Neural cell (in vitro differentiated cells): ENCODE results near the gene CASP10. TPM values are rescaled to one million over a fixed set of nuclear protein-coding genes. Genes with fewer than 3 reads are reported as not detected.
"Not testable (repeated sequence)": the region's sequence is repeated elsewhere in the genome, so short reads cannot be mapped to it uniquely, and the experiment has no call there.

Source experiments
- H2AFZ ChIP-seq: fragments of 200-600, 300-800 bp; sonication (generic), shearing (Covaris generic); 2 replicates; pipeline ENCODE4 v1.6.0; 2014; ENCODE audit warnings: low read depth, mild to moderate bottlenecking, antibody characterized with exemption, low read length, moderate library complexity
- H3F3A ChIP-seq: fragments of 200-600 bp; shearing (Covaris generic); 2 replicates; pipeline ENCODE4 v1.6.1; 2016; ENCODE audit warnings: mild to moderate bottlenecking, moderate library complexity, mixed read lengths, antibody characterized with exemption, low read length; ENCODE audit not compliant: insufficient read depth, poor library complexity, severe bottlenecking
- H3K27ac ChIP-seq: fragments of 200-600, 300-800 bp; sonication (generic), shearing (Covaris generic); 2 replicates; pipeline ENCODE4 v1.5.1; 2014; ENCODE audit warnings: mild to moderate bottlenecking, low read length, moderate library complexity
- H3K27me3 ChIP-seq: fragments of 300-800, 200-600 bp; sonication (generic), shearing (Covaris generic); 2 replicates; pipeline ENCODE4 v1.6.0; 2014; ENCODE audit warnings: mild to moderate bottlenecking, low read depth, low read length, moderate library complexity; ENCODE audit not compliant: insufficient read depth
- H3K36me3 ChIP-seq: fragments of 300-800, 200-600 bp; sonication (generic), shearing (Covaris generic); 2 replicates; pipeline ENCODE4 v1.5.1; 2014; ENCODE audit warnings: mild to moderate bottlenecking, antibody characterized with exemption, low read length, moderate library complexity; ENCODE audit not compliant: insufficient read depth
- H3K4me2 ChIP-seq: fragments of 300-800, 200-600 bp; sonication (generic), shearing (Covaris generic); 2 replicates; pipeline ENCODE4 v1.6.0; 2014; ENCODE audit warnings: mild to moderate bottlenecking, low read length
- H3K4me3 ChIP-seq: fragments of 300-800, 200-600 bp; sonication (generic), shearing (Covaris generic); 2 replicates; pipeline ENCODE4 v1.5.1; 2014; ENCODE audit warnings: mild to moderate bottlenecking, low read length, moderate library complexity
- H3K79me2 ChIP-seq: fragments of 200-600 bp; shearing (Covaris generic); replicated peaks from 2 replicates; pipeline ENCODE4 v1.6.0; 2014; ENCODE audit warnings: mild to moderate bottlenecking, low read length, moderate library complexity; ENCODE audit not compliant: insufficient read depth
- H3K9ac ChIP-seq: fragments of 300-800, 200-600 bp; sonication (generic), shearing (Covaris generic); 2 replicates; pipeline ENCODE4 v1.6.1; 2016; ENCODE audit warnings: mild to moderate bottlenecking, low read length, mixed read lengths
- H3K9me2 ChIP-seq: fragments of 200-600 bp; shearing (Covaris generic); 2 replicates; pipeline ENCODE4 v1.6.1; 2016; ENCODE audit warnings: mild to moderate bottlenecking, low read length, mixed read lengths; ENCODE audit not compliant: insufficient read depth
- H3K9me3 ChIP-seq: fragments of 200-600, 300-800 bp; sonication (generic), shearing (Covaris generic); 2 replicates; pipeline ENCODE4 v1.6.1; 2016; ENCODE audit warnings: mild to moderate bottlenecking, mixed run types, low read length, moderate library complexity, mixed read lengths
- H4K20me1 ChIP-seq: fragments of 200-600 bp; shearing (Covaris generic); 2 replicates; pipeline ENCODE4 v1.6.1; 2016; ENCODE audit warnings: mild to moderate bottlenecking, mixed run types; ENCODE audit not compliant: insufficient read depth
- EP300 ChIP-seq: fragments of 450-650 bp; conservative IDR thresholded peaks from 2 replicates; pipeline ENCODE4 v1.6.1; 2014; ENCODE audit warnings: antibody characterized with exemption, mild to moderate bottlenecking, moderate library complexity; ENCODE audit not compliant: poor library complexity, severe bottlenecking
- EZH2 ChIP-seq: fragments of 200-600, 300-800 bp; shearing (Covaris generic), sonication (generic); IDR thresholded peaks from 2 replicates; pipeline ENCODE4 v1.6.1; 2014; ENCODE audit warnings: antibody characterized with exemption, low read length, borderline replicate concordance, mild to moderate bottlenecking; ENCODE audit not compliant: insufficient read depth, poor library complexity, severe bottlenecking
- MXI1 ChIP-seq: fragments of 450-650 bp; conservative IDR thresholded peaks from 2 replicates; pipeline ENCODE4 v1.6.1; 2014; ENCODE audit warnings: antibody characterized with exemption, mild to moderate bottlenecking; ENCODE audit not compliant: poor library complexity, severe bottlenecking
- POLR2AphosphoS5 ChIP-seq: IDR thresholded peaks from 2 replicates; pipeline ENCODE4 v1.6.1; 2012
- RAD21 ChIP-seq: fragments of 450-650 bp; conservative IDR thresholded peaks from 2 replicates; pipeline ENCODE4 v1.6.1; 2014; ENCODE audit warnings: antibody characterized with exemption, mild to moderate bottlenecking, moderate library complexity
- SMC3 ChIP-seq: fragments of 450-650 bp; conservative IDR thresholded peaks from 2 replicates; pipeline ENCODE4 v1.6.1; 2014; ENCODE audit warnings: antibody characterized with exemption, mild to moderate bottlenecking, moderate library complexity; ENCODE audit not compliant: poor library complexity
- TAF1 ChIP-seq: IDR thresholded peaks from 2 replicates; pipeline ENCODE4 v1.6.1; 2012; ENCODE audit warnings: low read depth
- polyA plus RNA-seq: library from polyadenylated mRNA; depleted of rRNA; stranded (reverse); fragments of >200 nt; gene quantifications from 2 replicates; pipeline ENCODE4 v1.2.3, GENCODE V29; 2014
- TF ChIP-seq, protein P1 (sequence below): fragments of 450-650 bp; IDR thresholded peaks from 2 replicates; pipeline ENCODE4 v1.5.1; 2014; ENCODE audit warnings: antibody characterized with exemption, mild to moderate bottlenecking, moderate library complexity; ENCODE audit not compliant: poor library complexity, severe bottlenecking
- TF ChIP-seq, protein P2 (sequence below): IDR thresholded peaks from 2 replicates; pipeline ENCODE4 v1.6.1; 2012; ENCODE audit warnings: borderline replicate concordance

Gene CASP10
- polyA plus RNA-seq, 1 donor from 2014 or later: not detected

DNA sequence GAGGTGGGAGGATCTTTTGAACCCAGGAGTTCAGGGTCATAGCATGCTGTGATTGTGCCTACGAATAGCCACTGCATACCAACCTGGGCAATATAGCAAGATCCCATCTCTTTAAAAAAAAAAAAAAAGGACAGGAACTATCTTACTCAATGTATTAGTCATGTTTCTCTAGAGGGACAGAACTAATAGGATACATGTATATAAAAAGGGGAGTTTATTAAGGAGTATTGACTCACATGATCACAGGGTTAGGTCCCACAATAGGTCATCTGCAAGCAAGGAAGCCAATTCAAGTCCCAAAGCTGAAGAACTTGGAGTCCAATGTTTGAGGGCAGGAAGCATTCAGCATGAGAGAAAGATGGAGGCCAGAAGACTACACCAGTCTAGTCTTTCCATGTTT is 18.8 kb upstream of the CASP10 start:
- Histone ChIP-seq H3K36me3 (no peaks in the 10 kb centered on the region), H2AFZ (no peak overlapping the region), H3K4me3 (no peak overlapping the region), H3K4me2 (no peak overlapping the region), H3K9me2 (no peaks in the 10 kb centered on the region), H3K27ac (no peak overlapping the region), H3K9ac (no peak overlapping the region), H4K20me1 (no peaks in the 10 kb centered on the region), H3K9me3 (no peaks in the 10 kb centered on the region), H3K79me2 (no peaks in the 10 kb centered on the region), H3K27me3 (no peaks in the 10 kb centered on the region), H3F3A (no peaks in the 10 kb centered on the region)
- TF ChIP-seq SMC3 (no peak), MXI1 (no peak), EZH2 (no peak), RAD21 (no peak), POLR2AphosphoS5 (no peak), TAF1 (no peak), EP300 (no peak)
- TF ChIP-seq, protein P1, sequence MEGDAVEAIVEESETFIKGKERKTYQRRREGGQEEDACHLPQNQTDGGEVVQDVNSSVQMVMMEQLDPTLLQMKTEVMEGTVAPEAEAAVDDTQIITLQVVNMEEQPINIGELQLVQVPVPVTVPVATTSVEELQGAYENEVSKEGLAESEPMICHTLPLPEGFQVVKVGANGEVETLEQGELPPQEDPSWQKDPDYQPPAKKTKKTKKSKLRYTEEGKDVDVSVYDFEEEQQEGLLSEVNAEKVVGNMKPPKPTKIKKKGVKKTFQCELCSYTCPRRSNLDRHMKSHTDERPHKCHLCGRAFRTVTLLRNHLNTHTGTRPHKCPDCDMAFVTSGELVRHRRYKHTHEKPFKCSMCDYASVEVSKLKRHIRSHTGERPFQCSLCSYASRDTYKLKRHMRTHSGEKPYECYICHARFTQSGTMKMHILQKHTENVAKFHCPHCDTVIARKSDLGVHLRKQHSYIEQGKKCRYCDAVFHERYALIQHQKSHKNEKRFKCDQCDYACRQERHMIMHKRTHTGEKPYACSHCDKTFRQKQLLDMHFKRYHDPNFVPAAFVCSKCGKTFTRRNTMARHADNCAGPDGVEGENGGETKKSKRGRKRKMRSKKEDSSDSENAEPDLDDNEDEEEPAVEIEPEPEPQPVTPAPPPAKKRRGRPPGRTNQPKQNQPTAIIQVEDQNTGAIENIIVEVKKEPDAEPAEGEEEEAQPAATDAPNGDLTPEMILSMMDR: no peak
- TF ChIP-seq, protein P2, sequence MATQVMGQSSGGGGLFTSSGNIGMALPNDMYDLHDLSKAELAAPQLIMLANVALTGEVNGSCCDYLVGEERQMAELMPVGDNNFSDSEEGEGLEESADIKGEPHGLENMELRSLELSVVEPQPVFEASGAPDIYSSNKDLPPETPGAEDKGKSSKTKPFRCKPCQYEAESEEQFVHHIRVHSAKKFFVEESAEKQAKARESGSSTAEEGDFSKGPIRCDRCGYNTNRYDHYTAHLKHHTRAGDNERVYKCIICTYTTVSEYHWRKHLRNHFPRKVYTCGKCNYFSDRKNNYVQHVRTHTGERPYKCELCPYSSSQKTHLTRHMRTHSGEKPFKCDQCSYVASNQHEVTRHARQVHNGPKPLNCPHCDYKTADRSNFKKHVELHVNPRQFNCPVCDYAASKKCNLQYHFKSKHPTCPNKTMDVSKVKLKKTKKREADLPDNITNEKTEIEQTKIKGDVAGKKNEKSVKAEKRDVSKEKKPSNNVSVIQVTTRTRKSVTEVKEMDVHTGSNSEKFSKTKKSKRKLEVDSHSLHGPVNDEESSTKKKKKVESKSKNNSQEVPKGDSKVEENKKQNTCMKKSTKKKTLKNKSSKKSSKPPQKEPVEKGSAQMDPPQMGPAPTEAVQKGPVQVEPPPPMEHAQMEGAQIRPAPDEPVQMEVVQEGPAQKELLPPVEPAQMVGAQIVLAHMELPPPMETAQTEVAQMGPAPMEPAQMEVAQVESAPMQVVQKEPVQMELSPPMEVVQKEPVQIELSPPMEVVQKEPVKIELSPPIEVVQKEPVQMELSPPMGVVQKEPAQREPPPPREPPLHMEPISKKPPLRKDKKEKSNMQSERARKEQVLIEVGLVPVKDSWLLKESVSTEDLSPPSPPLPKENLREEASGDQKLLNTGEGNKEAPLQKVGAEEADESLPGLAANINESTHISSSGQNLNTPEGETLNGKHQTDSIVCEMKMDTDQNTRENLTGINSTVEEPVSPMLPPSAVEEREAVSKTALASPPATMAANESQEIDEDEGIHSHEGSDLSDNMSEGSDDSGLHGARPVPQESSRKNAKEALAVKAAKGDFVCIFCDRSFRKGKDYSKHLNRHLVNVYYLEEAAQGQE: no peak

DNA sequence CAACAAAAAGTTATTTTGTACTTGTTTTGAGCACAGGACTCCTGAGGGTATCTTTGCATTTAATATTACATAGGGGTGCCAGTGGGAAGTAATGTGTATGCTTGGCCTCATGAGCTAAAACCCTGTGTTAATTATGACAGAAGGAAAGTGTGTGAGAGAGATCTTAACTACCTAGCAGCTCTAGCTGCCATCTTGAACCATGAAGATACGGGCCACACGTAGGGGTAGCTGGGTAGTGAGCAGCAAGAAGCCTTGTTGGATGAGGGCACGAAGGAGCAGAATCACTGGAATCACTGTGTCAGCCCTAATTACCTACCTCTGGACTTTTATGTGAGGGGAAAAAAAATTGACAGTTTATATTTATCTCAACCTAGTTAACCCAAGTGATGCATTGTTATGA is 15.4 kb upstream of the CASP10 start:
- Histone ChIP-seq H3K36me3 (no peaks in the 10 kb centered on the region), H3K27ac (no peak overlapping the region), H4K20me1 (no peaks in the 10 kb centered on the region), H2AFZ (no peak overlapping the region), H3K27me3 (no peaks in the 10 kb centered on the region), H3K79me2 (no peaks in the 10 kb centered on the region), H3K9me3 (no peaks in the 10 kb centered on the region), H3K9me2 (no peaks in the 10 kb centered on the region), H3K4me2 (no peak overlapping the region), H3F3A (no peaks in the 10 kb centered on the region), H3K9ac (no peak overlapping the region), H3K4me3 (no peak overlapping the region)
- no peak for TF ChIP-seq EZH2
- no peak for TF ChIP-seq POLR2AphosphoS5
- TF ChIP-seq EP300: no peak
- TF ChIP-seq MXI1: no peak
- TF ChIP-seq, protein P2: no peak
- TF ChIP-seq, protein P1: no peak
- TF ChIP-seq RAD21: no peak
- no peak for TF ChIP-seq TAF1
- TF ChIP-seq SMC3: no peak

DNA sequence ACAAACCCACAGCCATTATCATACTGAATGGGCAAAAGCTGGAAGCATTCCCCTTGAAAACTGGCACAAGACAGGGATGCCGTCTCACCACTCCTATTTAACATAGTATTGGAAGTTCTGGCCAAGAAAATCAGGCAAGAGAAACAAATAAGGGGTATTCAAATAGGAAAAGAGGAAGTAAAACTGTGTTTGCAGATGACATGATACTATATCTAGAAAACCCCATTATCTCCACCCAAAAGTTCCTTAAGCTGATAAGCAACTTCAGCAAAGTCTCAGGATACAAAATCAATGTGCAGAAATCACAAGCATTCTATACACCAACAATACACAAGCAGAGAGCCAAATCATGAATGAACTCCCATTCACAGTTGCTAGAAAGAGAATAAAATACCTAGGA is 14.4 kb upstream of the CASP10 start:
- H3F3A ChIP-seq, H3K36me3 ChIP-seq, H4K20me1 ChIP-seq, H3K9me3 ChIP-seq, H3K27me3 ChIP-seq, H3K4me2 ChIP-seq, H3K9ac ChIP-seq, H3K4me3 ChIP-seq, H3K79me2 ChIP-seq, H3K9me2 ChIP-seq, H2AFZ ChIP-seq, H3K27ac ChIP-seq: not testable (repeated sequence)
